Measurements from ENCODE around the gene ATP8B2.

ATP8B2 gene

DNA sequence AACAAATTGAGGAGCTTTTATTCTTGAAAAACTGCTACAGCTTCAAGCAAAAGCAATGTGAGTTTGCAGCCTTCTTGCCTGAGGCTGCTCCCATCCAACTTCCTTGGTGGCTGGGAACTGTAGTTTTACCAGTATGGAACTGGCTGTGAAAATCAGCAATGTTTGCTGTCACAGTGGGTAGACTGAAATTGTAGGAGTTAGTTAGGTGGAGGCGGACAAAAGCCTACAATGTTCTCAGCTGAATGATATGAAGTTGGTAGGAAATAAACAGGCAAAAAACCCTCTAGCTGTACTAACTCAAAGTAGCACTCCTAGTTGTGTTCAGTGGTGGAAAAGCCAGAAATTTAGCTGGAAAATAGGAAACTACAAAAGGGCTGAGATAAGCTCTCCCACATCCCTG is 34.4 kb upstream of the ATP8B2 start:
- Histone ChIP-seq H3K9ac (ENCODE audit: low read length) (no peak overlapping the region), H3K27ac (ENCODE audit: low read length) (no peak overlapping the region), H3K79me2 (ENCODE audit: low read length) (no peaks in the 10 kb centered on the region), H3K4me2 (ENCODE audit: low read length) (no peak overlapping the region), H2AFZ (ENCODE audit: low read depth, low read length) (no peak overlapping the region), H4K20me1 (ENCODE audit: insufficient read depth, low read length) (no peaks in the 10 kb centered on the region), H3K4me3 (ENCODE audit: low read length) (no peak overlapping the region), H3K27me3 (ENCODE audit: low read depth, low read length) (peaks cover 5% of the 10 kb centered on the region; the same call in 1 of the 2 replicates), H3K36me3 (replicated peaks; ENCODE audit: low read depth, low read length) (peaks cover 2% of the 10 kb centered on the region), H3K9me3 (ENCODE audit: insufficient read depth, low read length) (peaks cover 17% of the 10 kb centered on the region), H3K4me1 (ENCODE audit: low read length) (no peaks in the 10 kb centered on the region)
- TF ChIP-seq EZH2phosphoT487 (IDR thresholded peaks at IDR 0.05; ENCODE audit: low read depth) = no peak
- TF ChIP-seq, protein P1, sequence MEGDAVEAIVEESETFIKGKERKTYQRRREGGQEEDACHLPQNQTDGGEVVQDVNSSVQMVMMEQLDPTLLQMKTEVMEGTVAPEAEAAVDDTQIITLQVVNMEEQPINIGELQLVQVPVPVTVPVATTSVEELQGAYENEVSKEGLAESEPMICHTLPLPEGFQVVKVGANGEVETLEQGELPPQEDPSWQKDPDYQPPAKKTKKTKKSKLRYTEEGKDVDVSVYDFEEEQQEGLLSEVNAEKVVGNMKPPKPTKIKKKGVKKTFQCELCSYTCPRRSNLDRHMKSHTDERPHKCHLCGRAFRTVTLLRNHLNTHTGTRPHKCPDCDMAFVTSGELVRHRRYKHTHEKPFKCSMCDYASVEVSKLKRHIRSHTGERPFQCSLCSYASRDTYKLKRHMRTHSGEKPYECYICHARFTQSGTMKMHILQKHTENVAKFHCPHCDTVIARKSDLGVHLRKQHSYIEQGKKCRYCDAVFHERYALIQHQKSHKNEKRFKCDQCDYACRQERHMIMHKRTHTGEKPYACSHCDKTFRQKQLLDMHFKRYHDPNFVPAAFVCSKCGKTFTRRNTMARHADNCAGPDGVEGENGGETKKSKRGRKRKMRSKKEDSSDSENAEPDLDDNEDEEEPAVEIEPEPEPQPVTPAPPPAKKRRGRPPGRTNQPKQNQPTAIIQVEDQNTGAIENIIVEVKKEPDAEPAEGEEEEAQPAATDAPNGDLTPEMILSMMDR (IDR thresholded peaks at IDR 0.05; ENCODE audit: low read depth, low read length) = no peak

DNA sequence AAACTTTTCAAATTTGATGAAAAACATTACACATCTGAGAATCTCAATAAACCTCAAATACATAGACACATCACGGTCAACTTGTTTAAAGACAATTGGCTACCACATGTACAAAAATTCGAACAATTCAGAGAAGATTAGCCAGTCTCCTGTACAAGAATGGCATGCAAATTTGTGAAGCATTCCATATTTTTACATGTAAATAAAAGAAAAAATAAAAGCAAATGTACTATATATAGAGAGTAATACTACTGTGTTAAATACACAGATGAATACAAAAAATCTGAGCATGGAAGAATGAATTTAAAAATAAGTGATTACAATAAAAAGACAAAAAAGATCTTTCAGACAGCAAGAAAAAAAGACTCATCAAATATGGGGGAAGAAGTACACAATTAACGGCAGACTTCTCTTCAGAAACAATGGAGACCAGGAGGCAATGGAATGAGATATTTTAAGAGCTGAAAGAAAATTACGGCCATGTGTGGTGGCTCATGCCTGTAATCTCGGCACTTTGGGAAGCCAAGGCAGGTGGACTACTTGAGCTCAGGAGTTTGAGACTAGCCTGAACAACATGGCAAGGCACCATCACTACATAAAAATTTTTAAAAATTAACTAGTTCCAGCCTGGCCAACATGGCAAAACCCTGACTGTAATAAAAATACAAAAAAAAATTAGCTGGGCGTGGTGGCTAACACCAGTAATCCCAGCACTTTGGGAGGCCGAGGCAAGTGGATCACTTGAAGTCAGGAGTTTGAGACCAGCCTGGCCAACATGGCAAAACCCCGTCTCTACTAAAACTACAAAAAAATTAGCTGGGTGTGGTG is 29.7 kb upstream of the ATP8B2 start:
- Histone ChIP-seq H3K27ac (ENCODE audit: low read length) (no peak overlapping the region), H3K4me2 (ENCODE audit: low read length) (no peak overlapping the region), H3K4me3 (ENCODE audit: low read length) (no peak overlapping the region), H2AFZ (ENCODE audit: low read depth, low read length) (no peak overlapping the region), H4K20me1 (ENCODE audit: insufficient read depth, low read length) (no peaks in the 10 kb centered on the region), H3K79me2 (ENCODE audit: low read length) (no peaks in the 10 kb centered on the region), H3K36me3 (replicated peaks; ENCODE audit: low read depth, low read length) (peaks cover 2% of the 10 kb centered on the region), H3K4me1 (ENCODE audit: low read length) (no peaks in the 10 kb centered on the region), H3K9me3 (ENCODE audit: insufficient read depth, low read length) (peaks cover 18% of the 10 kb centered on the region), H3K27me3 (ENCODE audit: low read depth, low read length) (peaks cover 5% of the 10 kb centered on the region; the same call in 1 of the 2 replicates), H3K9ac (ENCODE audit: low read length) (no peak overlapping the region)
- TF ChIP-seq EZH2phosphoT487 (IDR thresholded peaks at IDR 0.05; ENCODE audit: low read depth) = no peak
- TF ChIP-seq, protein P1 (IDR thresholded peaks at IDR 0.05; ENCODE audit: low read depth, low read length) = no peak

DNA sequence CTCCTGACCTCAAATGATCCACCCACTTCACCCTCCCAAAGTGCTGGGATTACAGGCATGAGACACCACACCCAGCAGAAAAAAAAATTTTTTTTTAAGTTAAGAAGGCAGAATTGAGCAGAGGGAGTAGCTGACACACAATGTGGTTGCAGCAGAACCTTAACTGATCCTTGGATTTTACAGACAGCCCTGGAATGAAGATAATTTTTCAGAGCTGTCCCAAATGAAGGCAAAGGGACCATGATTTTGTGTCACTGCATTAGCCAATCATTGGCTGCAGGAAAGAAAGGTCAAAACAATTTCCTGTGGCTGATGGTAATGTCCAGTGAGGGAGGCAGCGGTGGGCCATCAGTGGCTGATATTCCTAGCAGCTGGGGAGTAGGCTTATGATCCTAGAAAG is 23.7 kb upstream of the ATP8B2 start:
- Histone ChIP-seq H3K4me3 (ENCODE audit: low read length) (no peak overlapping the region), H3K4me1 (ENCODE audit: low read length) (no peaks in the 10 kb centered on the region), H3K9me3 (ENCODE audit: insufficient read depth, low read length) (no peaks in the 10 kb centered on the region), H3K4me2 (ENCODE audit: low read length) (no peak overlapping the region), H4K20me1 (ENCODE audit: insufficient read depth, low read length) (no peaks in the 10 kb centered on the region), H3K36me3 (replicated peaks; ENCODE audit: low read depth, low read length) (no peaks in the 10 kb centered on the region), H3K27me3 (ENCODE audit: low read depth, low read length) (no peaks in the 10 kb centered on the region), H3K27ac (ENCODE audit: low read length) (no peak overlapping the region), H2AFZ (ENCODE audit: low read depth, low read length) (no peak overlapping the region), H3K79me2 (ENCODE audit: low read length) (no peaks in the 10 kb centered on the region), H3K9ac (ENCODE audit: low read length) (no peak overlapping the region)
- TF ChIP-seq, protein P1 (IDR thresholded peaks at IDR 0.05; ENCODE audit: low read depth, low read length) = no peak
- no peak for TF ChIP-seq EZH2phosphoT487 (IDR thresholded peaks at IDR 0.05; ENCODE audit: low read depth)

DNA sequence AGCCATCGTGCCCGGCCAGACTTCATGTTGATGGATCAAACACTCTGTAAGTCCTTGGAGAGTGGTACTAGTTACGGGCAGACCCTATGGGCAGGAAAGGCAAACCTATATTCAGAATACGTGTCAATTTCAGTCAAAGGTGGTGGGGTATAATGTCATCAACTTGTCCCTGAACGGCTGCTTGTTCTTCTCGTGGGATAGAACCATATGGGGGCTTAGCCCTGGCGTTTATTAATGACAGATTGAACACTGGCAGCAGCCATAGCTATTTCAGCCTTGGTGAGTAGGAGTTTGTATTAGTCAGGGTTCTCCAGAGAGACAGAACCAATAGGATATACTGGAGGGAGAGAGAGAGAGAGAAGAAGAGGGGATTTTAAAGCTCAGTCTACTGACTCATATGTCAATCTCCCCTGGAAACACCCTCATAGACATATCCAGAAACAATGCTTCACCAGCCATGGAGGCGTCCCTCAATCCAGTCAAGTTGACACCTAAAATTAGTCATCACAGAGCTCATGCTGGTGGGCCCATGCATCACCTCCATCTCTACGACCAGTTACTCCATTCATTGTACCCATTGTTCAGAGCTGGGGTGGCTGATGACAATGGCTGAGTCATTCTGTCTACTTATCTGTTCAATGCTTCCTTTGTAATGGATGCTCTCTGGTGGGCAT is 20.5 kb upstream of the ATP8B2 start:
- Histone ChIP-seq H3K9me3 (ENCODE audit: insufficient read depth, low read length) (no peaks in the 10 kb centered on the region), H3K27ac (ENCODE audit: low read length) (no peak overlapping the region), H4K20me1 (ENCODE audit: insufficient read depth, low read length) (no peaks in the 10 kb centered on the region), H3K9ac (ENCODE audit: low read length) (no peak overlapping the region), H3K4me1 (ENCODE audit: low read length) (no peaks in the 10 kb centered on the region), H3K36me3 (replicated peaks; ENCODE audit: low read depth, low read length) (no peaks in the 10 kb centered on the region), H3K27me3 (ENCODE audit: low read depth, low read length) (no peaks in the 10 kb centered on the region), H3K79me2 (ENCODE audit: low read length) (no peaks in the 10 kb centered on the region), H3K4me3 (ENCODE audit: low read length) (no peak overlapping the region), H3K4me2 (ENCODE audit: low read length) (no peak overlapping the region), H2AFZ (ENCODE audit: low read depth, low read length) (no peak overlapping the region)
- TF ChIP-seq EZH2phosphoT487 (IDR thresholded peaks at IDR 0.05; ENCODE audit: low read depth) = no peak
- TF ChIP-seq, protein P1 (IDR thresholded peaks at IDR 0.05; ENCODE audit: low read depth, low read length) = no peak

All from OCI-LY3 (cell line).